ENCODE measurements around the gene ACVR2B.

The ACVR2B gene

GRCh38 chr3:38469852-38470251 lies 16.2 kb downstream of the ACVR2B start:
- H3K27ac Mint-ChIP-seq = no peak overlapping the region
- peaks cover 0 to 5% of the 10 kb centered on the region in 2 donors for H3K9me3 Mint-ChIP-seq
- DNase-seq (no peak), ATAC-seq (replicated peaks) (no peak)
- H3K4me1 Mint-ChIP-seq (ENCODE audit: low read depth in 2 of 2) = peaks cover 0 to 20% of the 10 kb centered on the region in 2 donors
- no peaks in the 10 kb centered on the region for H3K36me3 Mint-ChIP-seq (ENCODE audit: insufficient read depth)
- no peaks in the 10 kb centered on the region for H3K27me3 Mint-ChIP-seq
- no peak overlapping the region for H3K4me3 Mint-ChIP-seq

GRCh38 chr3:38471260-38471857 lies 17.7 kb downstream of the ACVR2B start:
- Mint-ChIP-seq H3K4me3 (no peak overlapping the region), H3K27me3 (no peaks in the 10 kb centered on the region), H3K27ac (peak overlapping the region in 1 of 2 donors; percentile 65), H3K9me3 (peaks cover 0 to 5% of the 10 kb centered on the region in 2 donors), H3K36me3 (ENCODE audit: insufficient read depth) (no peaks in the 10 kb centered on the region), H3K4me1 (ENCODE audit: low read depth in 2 of 2) (peaks cover 0 to 22% of the 10 kb centered on the region in 2 donors)
- ATAC-seq (replicated peaks) = no peak
- no peak for DNase-seq

- no peak for ATAC-seq (replicated peaks)
- peak overlapping the region; percentile 16 to 65 for H3K27ac Mint-ChIP-seq
- DNase-seq = no peak
- no peaks in the 10 kb centered on the region for H3K36me3 Mint-ChIP-seq (ENCODE audit: insufficient read depth)
- H3K27me3 Mint-ChIP-seq = no peaks in the 10 kb centered on the region
- H3K9me3 Mint-ChIP-seq = peaks cover 0 to 5% of the 10 kb centered on the region in 2 donors
- H3K4me1 Mint-ChIP-seq (ENCODE audit: low read depth in 2 of 2) = peaks cover 0 to 22% of the 10 kb centered on the region in 2 donors
- no peak overlapping the region for H3K4me3 Mint-ChIP-seq
Measured at GRCh38 chr3:38472342-38472741, 18.7 kb downstream of the ACVR2B start.

GRCh38 chr3:38473229-38473628 lies 19.5 kb downstream of the ACVR2B start:
- peak overlapping the region; percentile 65 to 76 for H3K27ac Mint-ChIP-seq

GRCh38 chr3:38474928-38475605 lies 21.4 kb downstream of the ACVR2B start:
- no peaks in the 10 kb centered on the region for H3K36me3 Mint-ChIP-seq (ENCODE audit: insufficient read depth)
- DNase-seq (no peak), ATAC-seq (replicated peaks) (no peak)
- no peaks in the 10 kb centered on the region for H3K27me3 Mint-ChIP-seq
- no peak overlapping the region for H3K4me3 Mint-ChIP-seq
- H3K4me1 Mint-ChIP-seq (ENCODE audit: low read depth in 2 of 2) = peaks cover 0 to 22% of the 10 kb centered on the region in 2 donors
- H3K27ac Mint-ChIP-seq = peak overlapping the region; percentile 16 to 29
- no peaks in the 10 kb centered on the region for H3K9me3 Mint-ChIP-seq

More at GRCh38 chr3:38473229-38473628, 19.5 kb downstream of the ACVR2B start:
- Mint-ChIP-seq H3K27me3 (no peaks in the 10 kb centered on the region), H3K9me3 (peaks cover 0 to 5% of the 10 kb centered on the region in 2 donors), H3K36me3 (ENCODE audit: insufficient read depth) (no peaks in the 10 kb centered on the region), H3K4me1 (ENCODE audit: low read depth in 2 of 2) (peaks cover 0 to 22% of the 10 kb centered on the region in 2 donors), H3K4me3 (no peak overlapping the region)
- DNase-seq (no peak), ATAC-seq (replicated peaks) (no peak)

GRCh38 chr3:38475716-38476115 lies 22.0 kb downstream of the ACVR2B start:
- Mint-ChIP-seq H3K4me3 (no peak overlapping the region), H3K27me3 (no peaks in the 10 kb centered on the region), H3K36me3 (ENCODE audit: insufficient read depth) (no peaks in the 10 kb centered on the region), H3K4me1 (ENCODE audit: low read depth in 2 of 2) (peaks cover 0 to 22% of the 10 kb centered on the region in 2 donors), H3K9me3 (no peaks in the 10 kb centered on the region), H3K27ac (peak overlapping the region; percentile 29 to 53)
- ATAC-seq (replicated peaks) = no peak
- no peak for DNase-seq

GRCh38 chr3:38476157-38476756 lies 22.6 kb downstream of the ACVR2B start:
- Mint-ChIP-seq H3K27me3 (no peaks in the 10 kb centered on the region), H3K9me3 (no peaks in the 10 kb centered on the region), H3K4me3 (no peak overlapping the region), H3K4me1 (ENCODE audit: low read depth in 2 of 2) (peaks cover 0 to 22% of the 10 kb centered on the region in 2 donors), H3K27ac (peak overlapping the region; percentile 29 to 53), H3K36me3 (ENCODE audit: insufficient read depth) (no peaks in the 10 kb centered on the region)
- ATAC-seq (replicated peaks) = no peak
- DNase-seq = no peak

GRCh38 chr3:38477057-38477820 lies 23.5 kb downstream of the ACVR2B start:
- H3K27me3 Mint-ChIP-seq = no peaks in the 10 kb centered on the region
- H3K4me1 Mint-ChIP-seq (ENCODE audit: low read depth in 2 of 2) = peaks cover 0 to 19% of the 10 kb centered on the region in 2 donors
- H3K27ac Mint-ChIP-seq = no peak overlapping the region

GRCh38 chr3:38477839-38478450 lies 24.3 kb downstream of the ACVR2B start:
- peak overlapping the region in 1 of 2 donors; percentile 38 for H3K27ac Mint-ChIP-seq

More at GRCh38 chr3:38477057-38477820, 23.5 kb downstream of the ACVR2B start:
- DNase-seq (no peak), ATAC-seq (replicated peaks) (no peak)
- no peaks in the 10 kb centered on the region for H3K36me3 Mint-ChIP-seq (ENCODE audit: insufficient read depth)
- H3K4me3 Mint-ChIP-seq = no peak overlapping the region
- H3K9me3 Mint-ChIP-seq = no peaks in the 10 kb centered on the region

GRCh38 chr3:38478901-38479300 lies 25.2 kb downstream of the ACVR2B start:
- no peak for ATAC-seq (replicated peaks)
- Mint-ChIP-seq H3K27ac (peak overlapping the region in 1 of 2 donors; percentile 38), H3K4me3 (no peak overlapping the region), H3K9me3 (no peaks in the 10 kb centered on the region), H3K36me3 (ENCODE audit: insufficient read depth) (peaks cover 4% of the 10 kb centered on the region), H3K4me1 (ENCODE audit: low read depth in 2 of 2) (peaks cover 0 to 7% of the 10 kb centered on the region in 2 donors), H3K27me3 (no peaks in the 10 kb centered on the region)
- no peak for DNase-seq

More at GRCh38 chr3:38477839-38478450, 24.3 kb downstream of the ACVR2B start:
- no peak for ATAC-seq (replicated peaks)
- H3K4me3 Mint-ChIP-seq = no peak overlapping the region
- peaks cover 1% of the 10 kb centered on the region for H3K36me3 Mint-ChIP-seq (ENCODE audit: insufficient read depth)
- no peaks in the 10 kb centered on the region for H3K27me3 Mint-ChIP-seq
- peaks cover 0 to 13% of the 10 kb centered on the region in 2 donors for H3K4me1 Mint-ChIP-seq (ENCODE audit: low read depth in 2 of 2)
- no peaks in the 10 kb centered on the region for H3K9me3 Mint-ChIP-seq
- DNase-seq = no peak

- H3K27ac Mint-ChIP-seq = peak overlapping the region in 1 of 2 donors; percentile 12
- ATAC-seq (replicated peaks) = peak; percentile 76
Measured at GRCh38 chr3:38479431-38480092, 25.9 kb downstream of the ACVR2B start.

GRCh38 chr3:38480093-38480445 lies 26.4 kb downstream of the ACVR2B start:
- no peak overlapping the region for H3K4me3 Mint-ChIP-seq

More at GRCh38 chr3:38479431-38480092, 25.9 kb downstream of the ACVR2B start:
- H3K27me3 Mint-ChIP-seq = no peaks in the 10 kb centered on the region
- H3K36me3 Mint-ChIP-seq (ENCODE audit: insufficient read depth) = peaks cover 4% of the 10 kb centered on the region
- DNase-seq = peak; percentile 35 to 39 (median 35)
- H3K4me3 Mint-ChIP-seq = no peak overlapping the region
- H3K4me1 Mint-ChIP-seq (ENCODE audit: low read depth in 2 of 2) = peaks cover 0 to 3% of the 10 kb centered on the region in 2 donors
- H3K9me3 Mint-ChIP-seq = no peaks in the 10 kb centered on the region

More at GRCh38 chr3:38480093-38480445, 26.4 kb downstream of the ACVR2B start:
- ATAC-seq (replicated peaks) (no peak), DNase-seq (no peak)
- Mint-ChIP-seq H3K4me1 (ENCODE audit: low read depth in 2 of 2) (peaks cover 0 to 3% of the 10 kb centered on the region in 2 donors), H3K27ac (peak overlapping the region in 1 of 2 donors; percentile 12), H3K9me3 (no peaks in the 10 kb centered on the region), H3K36me3 (ENCODE audit: insufficient read depth) (peaks cover 4% of the 10 kb centered on the region), H3K27me3 (no peaks in the 10 kb centered on the region)

All from effector memory CD8-positive, alpha-beta T cell (primary cell).